Mucosa of stomach (tissue), 1 donor: Measurements from ENCODE around the gene SCN7A.
A peak's percentile ranks its signal among the peaks of the same experiment; 100 is the strongest.

Experiments used
- H3K27me3 ChIP-seq: one replicate; pipeline ENCODE4 v1.7.0; 2013; ENCODE audit warnings: mild to moderate bottlenecking, low read length; ENCODE audit not compliant: control insufficient read depth, insufficient read depth
- H3K36me3 ChIP-seq: one replicate; pipeline ENCODE4 v1.7.0; 2013; ENCODE audit warnings: low read length; ENCODE audit not compliant: control insufficient read depth, insufficient read depth
- H3K4me1 ChIP-seq: one replicate; pipeline ENCODE4 v1.7.0; 2013; ENCODE audit warnings: mild to moderate bottlenecking, low read length; ENCODE audit not compliant: control insufficient read depth, insufficient read depth
- H3K4me3 ChIP-seq: one replicate; pipeline ENCODE4 v1.7.0; 2013; ENCODE audit warnings: low read length
- H3K9ac ChIP-seq: one replicate; pipeline ENCODE4 v1.7.0; 2013; ENCODE audit warnings: mild to moderate bottlenecking, low read length, moderate library complexity
- H3K9me3 ChIP-seq: one replicate; pipeline ENCODE4 v1.7.0; 2013; ENCODE audit warnings: mild to moderate bottlenecking, low read length, moderate library complexity; ENCODE audit not compliant: control insufficient read depth
- donor health status: Pancreatic carcinoma.

Gene SCN7A

DNA sequence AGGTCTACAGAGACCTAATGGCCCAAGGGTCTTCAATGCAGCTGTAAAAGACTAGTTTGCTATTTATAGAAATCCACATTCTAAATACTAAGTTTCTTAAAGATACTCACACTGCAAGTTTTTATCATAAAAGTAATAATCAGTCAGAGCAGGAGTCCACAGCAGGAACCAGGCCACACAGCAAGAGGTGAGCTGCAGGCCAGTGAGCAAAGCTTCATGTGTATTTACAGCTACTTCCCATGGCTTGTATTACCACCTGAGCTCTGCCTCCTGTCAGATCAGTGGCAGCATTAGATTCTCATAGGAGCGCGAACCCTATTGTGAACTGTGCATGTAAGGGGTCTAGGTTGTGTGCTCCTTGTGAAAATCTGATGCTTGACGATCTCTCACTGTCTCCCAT is 111.6 kb downstream of the SCN7A start:
- Histone ChIP-seq H3K4me3 (no peak overlapping the region), H3K4me1 (no peaks in the 10 kb centered on the region), H3K9ac (no peak overlapping the region), H3K9me3 (no peaks in the 10 kb centered on the region), H3K27me3 (no peaks in the 10 kb centered on the region), H3K36me3 (no peaks in the 10 kb centered on the region)

- no peaks in the 10 kb centered on the region for H3K27me3 ChIP-seq
- no peak overlapping the region for H3K9ac ChIP-seq
- H3K36me3 ChIP-seq: no peaks in the 10 kb centered on the region
- H3K4me1 ChIP-seq: peaks cover 4% of the 10 kb centered on the region
- no peaks in the 10 kb centered on the region for H3K9me3 ChIP-seq
- no peak overlapping the region for H3K4me3 ChIP-seq
Observed at GRCh38 chr2:166380615-166381014, 113.4 kb downstream of the SCN7A start.

GRCh38 chr2:166376873-166377272 is 117.2 kb downstream of the SCN7A start:
- Histone ChIP-seq H3K9ac (no peak overlapping the region), H3K9me3 (no peaks in the 10 kb centered on the region), H3K36me3 (no peaks in the 10 kb centered on the region), H3K27me3 (no peaks in the 10 kb centered on the region), H3K4me3 (no peak overlapping the region), H3K4me1 (peaks cover 4% of the 10 kb centered on the region)

GRCh38 chr2:166376488-166376828 is 117.6 kb downstream of the SCN7A start:
- H3K36me3 ChIP-seq: no peaks in the 10 kb centered on the region
- peak overlapping the region; percentile 45 for H3K9ac ChIP-seq
- no peaks in the 10 kb centered on the region for H3K9me3 ChIP-seq
- H3K27me3 ChIP-seq: no peaks in the 10 kb centered on the region
- H3K4me3 ChIP-seq: peak overlapping the region; percentile 38
- peaks cover 4% of the 10 kb centered on the region for H3K4me1 ChIP-seq

DNA sequence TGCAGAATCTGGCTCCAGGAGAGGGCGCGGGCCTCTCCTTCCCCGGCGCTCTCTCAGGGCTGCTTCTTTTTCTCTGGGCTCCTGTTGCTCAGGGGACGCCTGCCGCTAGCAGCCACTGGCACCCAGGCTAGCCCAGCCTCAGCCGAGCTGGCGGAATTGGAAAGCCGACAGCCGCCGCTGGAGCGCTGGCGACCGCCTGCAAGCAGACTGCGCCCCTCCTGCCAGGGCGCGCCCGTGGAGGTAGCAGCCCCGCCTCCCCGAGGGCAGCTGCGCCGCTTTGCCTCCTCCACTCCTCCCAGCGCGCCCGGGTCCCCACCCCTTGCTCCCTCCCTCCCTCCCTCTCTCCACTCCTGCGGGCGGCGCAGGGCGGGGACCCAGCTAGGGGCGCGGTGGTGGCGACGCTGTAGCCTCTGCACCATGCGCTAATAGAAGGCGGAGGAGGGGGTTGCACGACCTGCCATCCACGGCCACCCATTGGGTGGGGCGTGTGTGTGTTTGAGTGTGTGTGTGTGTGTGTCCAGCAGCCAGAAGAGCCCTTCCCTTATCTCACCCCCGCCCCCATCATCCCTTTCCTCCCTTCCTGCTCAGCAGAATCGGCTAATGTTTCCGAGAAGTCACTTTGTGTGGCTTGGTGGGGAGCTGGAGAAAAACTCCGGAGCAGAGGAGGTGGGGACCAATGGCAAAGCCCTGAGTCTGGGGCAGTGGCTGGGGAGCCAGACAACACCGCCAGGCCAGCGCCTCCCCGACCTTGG is 118.1 kb downstream of the SCN7A start, which contains the start of gene SCN9A:
Gene SCN9A, minus strand, starts transcription at position 209 of the 752 bp plus-strand sequence. CDS start 64,188 bp downstream, outside the sequence.
- Histone ChIP-seq H3K36me3 (no peaks in the 10 kb centered on the region), H3K9me3 (no peaks in the 10 kb centered on the region), H3K9ac (peak within 1 kb of the TSS; percentile 45), H3K27me3 (no peaks in the 10 kb centered on the region), H3K4me1 (peaks cover 4% of the 10 kb centered on the region), H3K4me3 (peak within 1 kb of the TSS; percentile 38)

GRCh38 chr2:166375195-166375735 is 118.8 kb downstream of the SCN7A start:
- no peaks in the 10 kb centered on the region for H3K27me3 ChIP-seq
- H3K4me3 ChIP-seq: peak overlapping the region; percentile 38
- peak overlapping the region; percentile 45 for H3K9ac ChIP-seq
- H3K36me3 ChIP-seq: no peaks in the 10 kb centered on the region
- no peaks in the 10 kb centered on the region for H3K9me3 ChIP-seq
- H3K4me1 ChIP-seq: peaks cover 4% of the 10 kb centered on the region

DNA sequence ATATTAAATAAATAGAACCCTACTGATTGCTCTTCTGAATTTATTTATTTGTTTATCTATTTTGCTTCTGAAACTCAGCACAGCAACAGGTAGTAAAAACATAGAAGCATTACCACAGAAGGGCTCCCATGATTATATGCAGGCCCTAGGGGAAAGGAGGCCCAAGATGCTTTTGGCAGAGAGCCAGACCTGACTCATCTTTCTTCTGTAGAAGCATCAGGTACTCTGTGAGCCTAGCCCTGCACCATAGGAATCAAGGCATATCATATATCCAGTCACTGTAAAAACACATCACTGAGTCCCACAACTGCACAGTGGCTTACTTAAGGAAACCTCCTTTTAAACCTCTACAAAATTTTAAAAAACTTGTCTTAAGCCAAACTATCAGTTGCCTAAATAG is 120.1 kb downstream of the SCN7A start:
- H3K4me3 ChIP-seq: no peak overlapping the region
- no peak overlapping the region for H3K9ac ChIP-seq
- H3K36me3 ChIP-seq: no peaks in the 10 kb centered on the region
- no peaks in the 10 kb centered on the region for H3K27me3 ChIP-seq
- peaks cover 4% of the 10 kb centered on the region for H3K4me1 ChIP-seq
- no peaks in the 10 kb centered on the region for H3K9me3 ChIP-seq

GRCh38 chr2:166373539-166373938 is 120.5 kb downstream of the SCN7A start:
- Histone ChIP-seq H3K9ac (no peak overlapping the region), H3K9me3 (no peaks in the 10 kb centered on the region), H3K27me3 (no peaks in the 10 kb centered on the region), H3K4me1 (peaks cover 4% of the 10 kb centered on the region), H3K4me3 (no peak overlapping the region), H3K36me3 (no peaks in the 10 kb centered on the region)

GRCh38 chr2:166373105-166373504 is 120.9 kb downstream of the SCN7A start:
- Histone ChIP-seq H3K36me3 (no peaks in the 10 kb centered on the region), H3K27me3 (no peaks in the 10 kb centered on the region), H3K9ac (no peak overlapping the region), H3K4me1 (peaks cover 4% of the 10 kb centered on the region), H3K9me3 (no peaks in the 10 kb centered on the region), H3K4me3 (no peak overlapping the region)

- Histone ChIP-seq H3K36me3 (no peaks in the 10 kb centered on the region), H3K9me3 (no peaks in the 10 kb centered on the region), H3K9ac (no peak overlapping the region), H3K4me3 (no peak overlapping the region), H3K27me3 (no peaks in the 10 kb centered on the region), H3K4me1 (peaks cover 4% of the 10 kb centered on the region)
Observed at GRCh38 chr2:166372046-166372445, 122.0 kb downstream of the SCN7A start.

GRCh38 chr2:166365803-166366420 is 128.1 kb downstream of the SCN7A start:
- H3K36me3 ChIP-seq: no peaks in the 10 kb centered on the region
- H3K4me1 ChIP-seq: no peaks in the 10 kb centered on the region
- no peaks in the 10 kb centered on the region for H3K9me3 ChIP-seq
- H3K27me3 ChIP-seq: no peaks in the 10 kb centered on the region
- no peak overlapping the region for H3K9ac ChIP-seq
- H3K4me3 ChIP-seq: no peak overlapping the region

GRCh38 chr2:166365239-166365638 is 128.8 kb downstream of the SCN7A start:
- Histone ChIP-seq H3K9me3 (no peaks in the 10 kb centered on the region), H3K4me3 (no peak overlapping the region), H3K27me3 (no peaks in the 10 kb centered on the region), H3K9ac (no peak overlapping the region), H3K4me1 (no peaks in the 10 kb centered on the region), H3K36me3 (no peaks in the 10 kb centered on the region)
